Activated naive CD4-positive, alpha-beta T cell treated with anti-CD3 and anti-CD28 coated beads, Interleukin-2, amount 50 U/mL, for 72 hours (primary cell): ENCODE data around the gene FAM13B. TPM values are rescaled to one million over a fixed set of nuclear protein-coding genes. Genes with fewer than 3 reads are reported as not detected.
"Not testable (repeated sequence)": the region's sequence is repeated elsewhere in the genome, so short reads cannot be mapped to it uniquely, and the experiment has no call there.

Experiments used
- ATAC-seq, 2 donors: fragments of 150-1000 bp; cut with Tn5 transposase; 2 replicates each; pipeline ENCODE4 v1.10.0; 2021; ENCODE audit warnings: mild to moderate bottlenecking in 2 of 2, moderate library complexity in 2 of 2
- DNase-seq, 2 donors: peaks; one replicate each; pipeline ENCODE4 v3.0.0; 2021 to 2022; ENCODE audit warnings: low spot score in 2 of 2
- H3K27ac Mint-ChIP-seq, 2 donors: one replicate each; pipeline ENCODE4 v1.8.0; 2022; ENCODE audit warnings: mild to moderate bottlenecking in 2 of 2, mixed read lengths in 2 of 2
- H3K36me3 Mint-ChIP-seq, 2 donors: one replicate each; pipeline ENCODE4 v1.8.0; 2022; ENCODE audit warnings: mixed read lengths in 2 of 2
- H3K9me3 Mint-ChIP-seq, 2 donors: one replicate each; pipeline ENCODE4 v1.8.0; 2022; ENCODE audit warnings: mixed read lengths in 2 of 2
- total RNA-seq, 2 donors: library from RNA; stranded (reverse); gene quantifications; one replicate each; pipeline ENCODE4 v1.2.3, GENCODE V29; 2022

Gene FAM13B
- total RNA-seq, 2 donors from 2014 or later = 24.0 to 38.0 TPM

- peaks cover 19 to 63% of the 10 kb centered on the region in 2 donors for H3K36me3 Mint-ChIP-seq
- H3K27ac Mint-ChIP-seq, DNase-seq, ATAC-seq, H3K9me3 Mint-ChIP-seq: not testable (repeated sequence)
Measured at GRCh38 chr5:137944280-137944679, 88.6 kb downstream of the FAM13B start.

DNA sequence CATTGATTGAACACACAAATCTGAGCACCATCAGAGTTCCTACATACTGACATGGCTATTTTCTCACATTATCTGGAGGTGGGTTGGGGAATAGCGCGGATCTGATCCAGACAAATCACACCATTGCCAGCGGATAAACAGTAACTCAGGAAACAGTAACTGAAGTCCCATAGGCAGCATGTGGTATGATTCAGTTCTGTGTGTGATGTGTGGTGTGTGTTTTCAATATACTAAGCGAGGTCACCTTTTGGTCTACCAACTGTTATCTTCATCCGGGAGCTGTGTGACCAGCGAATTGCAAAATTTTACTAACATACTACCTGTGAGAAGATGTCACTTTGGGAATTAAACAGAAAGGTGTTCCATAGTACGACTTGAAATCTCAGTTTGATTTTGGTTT is 93.5 kb downstream of the FAM13B start:
- no peaks in the 10 kb centered on the region for H3K9me3 Mint-ChIP-seq
- DNase-seq = peak in 1 of 2 donors; percentile 4
- peak; percentile 29 to 54 for ATAC-seq
- H3K27ac Mint-ChIP-seq = peak overlapping the region; percentile 72 to 83
- H3K36me3 Mint-ChIP-seq = peaks cover 16 to 42% of the 10 kb centered on the region in 2 donors

DNA sequence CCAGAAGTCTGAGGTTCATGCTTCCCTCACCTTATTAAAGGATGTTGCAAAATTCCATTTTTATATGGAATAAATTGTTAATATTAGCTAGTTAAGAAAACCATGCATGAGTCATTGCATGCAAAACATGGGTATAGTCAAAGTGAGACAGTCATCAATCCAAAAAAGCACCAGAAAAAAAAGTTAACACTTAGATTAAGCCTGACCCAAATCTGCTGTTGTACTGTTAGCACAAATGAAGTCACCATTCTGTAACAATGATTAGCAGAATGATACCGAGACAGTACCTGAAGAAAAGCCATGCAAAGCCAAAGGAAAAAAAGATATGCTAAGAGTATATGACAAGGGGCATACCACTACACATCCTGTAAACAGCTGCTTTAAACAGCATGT is 94.1 kb downstream of the FAM13B start:
- Mint-ChIP-seq H3K36me3 (peaks cover 11 to 36% of the 10 kb centered on the region in 2 donors), H3K27ac (peak overlapping the region; percentile 72 to 83), H3K9me3 (no peaks in the 10 kb centered on the region)
- DNase-seq = peak in 1 of 2 donors; percentile 5
- ATAC-seq = peak; percentile 74 to 86

- DNase-seq (no peak), ATAC-seq (peak; percentile 40 to 73)
- Mint-ChIP-seq H3K36me3 (peaks cover 11 to 35% of the 10 kb centered on the region in 2 donors), H3K27ac (peak overlapping the region; percentile 7 to 83), H3K9me3 (no peaks in the 10 kb centered on the region)
Measured at GRCh38 chr5:137937994-137938750, 94.7 kb downstream of the FAM13B start.

DNA sequence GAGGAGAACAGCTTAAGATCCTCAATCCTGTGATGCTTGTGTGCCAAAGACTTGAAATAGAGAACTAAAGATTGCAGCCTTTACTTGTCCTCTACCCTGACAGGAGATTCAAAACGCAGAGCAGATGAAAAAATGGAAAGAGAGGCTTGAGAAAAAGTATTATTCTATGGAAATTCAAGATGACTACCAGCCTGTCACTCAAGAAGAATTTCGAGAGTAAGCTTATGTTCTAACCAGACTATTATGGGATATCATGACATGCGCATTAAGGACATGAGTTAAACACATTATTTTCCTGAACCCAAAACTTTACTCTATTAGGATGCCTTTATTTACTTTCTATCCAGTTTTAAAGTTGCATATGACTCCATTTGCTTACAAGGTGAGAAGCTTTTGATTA is 97.2 kb downstream of the FAM13B start:
- H3K36me3 Mint-ChIP-seq = peaks cover 11 to 24% of the 10 kb centered on the region in 2 donors
- H3K9me3 Mint-ChIP-seq = no peaks in the 10 kb centered on the region
- ATAC-seq (no peak), DNase-seq (no peak)
- peak overlapping the region in 1 of 2 donors; percentile 35 for H3K27ac Mint-ChIP-seq

DNA sequence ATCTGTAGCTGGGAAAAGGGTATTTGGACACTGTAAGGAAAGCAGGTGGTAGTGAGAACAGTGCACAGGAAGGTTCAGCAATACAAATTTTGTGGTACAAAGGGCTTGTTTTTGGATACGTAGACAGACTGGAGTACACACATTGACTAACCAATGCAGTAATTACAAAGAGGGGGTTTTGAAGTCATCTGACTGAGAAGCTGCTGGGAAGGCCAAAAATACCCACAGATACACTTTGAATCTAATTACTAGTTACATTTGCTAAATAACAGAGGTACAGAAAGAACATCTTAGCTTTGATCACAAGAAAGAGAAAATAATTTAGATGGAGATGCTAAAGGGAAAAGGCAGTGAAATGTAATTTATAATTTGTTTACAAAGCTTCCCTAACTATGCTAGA is 97.7 kb downstream of the FAM13B start:
- DNase-seq (no peak), ATAC-seq (no peak)
- no peaks in the 10 kb centered on the region for H3K9me3 Mint-ChIP-seq
- peaks cover 11 to 20% of the 10 kb centered on the region in 2 donors for H3K36me3 Mint-ChIP-seq
- H3K27ac Mint-ChIP-seq = peak overlapping the region in 1 of 2 donors; percentile 35

DNA sequence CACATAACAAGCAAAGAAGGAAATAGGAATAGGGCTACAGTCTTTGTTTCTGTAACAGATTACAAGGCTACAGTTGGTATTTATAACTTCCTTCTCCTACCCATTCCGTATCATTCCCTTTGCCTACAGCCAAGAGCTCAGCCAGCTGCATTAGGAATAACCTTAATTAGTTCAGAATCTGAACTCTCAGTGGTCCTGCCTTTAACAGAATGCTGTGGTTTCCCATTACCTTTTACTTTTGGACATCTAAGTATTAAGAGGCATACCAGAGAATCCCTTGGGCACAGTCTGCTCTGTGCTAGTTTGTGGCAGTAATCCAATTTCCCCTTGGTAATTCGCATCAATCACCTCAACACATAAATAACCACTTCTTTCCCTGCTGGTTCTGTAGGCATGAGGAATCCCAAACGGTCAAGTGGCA is 99.4 kb downstream of the FAM13B start:
- Mint-ChIP-seq H3K27ac (no peak overlapping the region), H3K36me3 (peaks cover 0 to 7% of the 10 kb centered on the region in 2 donors), H3K9me3 (no peaks in the 10 kb centered on the region)
- ATAC-seq = no peak
- no peak for DNase-seq

DNA sequence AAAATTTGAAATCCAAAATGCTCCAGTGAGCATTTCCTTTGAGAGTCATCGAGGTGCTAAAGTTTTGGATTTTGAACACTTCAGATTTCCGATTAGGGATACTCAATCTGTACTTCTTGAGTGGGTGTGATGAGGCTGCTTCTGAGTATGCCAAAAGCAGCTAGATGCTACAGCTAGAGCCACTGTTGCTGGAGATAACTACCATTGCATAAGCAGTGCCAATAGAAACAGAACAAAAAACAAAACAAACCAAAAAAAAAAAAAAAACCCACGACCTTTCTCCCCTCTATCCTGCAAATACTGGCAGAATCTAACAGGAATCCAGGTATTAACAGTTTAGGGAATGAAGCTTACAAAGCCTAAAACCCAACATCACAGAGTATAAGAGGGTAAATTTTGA is 100.1 kb downstream of the FAM13B start:
- ATAC-seq (no peak), DNase-seq (no peak)
- H3K9me3 Mint-ChIP-seq = no peaks in the 10 kb centered on the region
- no peak overlapping the region for H3K27ac Mint-ChIP-seq
- peaks cover 0 to 7% of the 10 kb centered on the region in 2 donors for H3K36me3 Mint-ChIP-seq

- ATAC-seq = no peak
- Mint-ChIP-seq H3K9me3 (no peaks in the 10 kb centered on the region), H3K27ac (no peak overlapping the region), H3K36me3 (no peaks in the 10 kb centered on the region)
- no peak for DNase-seq
Measured at GRCh38 chr5:137923856-137924255, 109.0 kb downstream of the FAM13B start.

DNA sequence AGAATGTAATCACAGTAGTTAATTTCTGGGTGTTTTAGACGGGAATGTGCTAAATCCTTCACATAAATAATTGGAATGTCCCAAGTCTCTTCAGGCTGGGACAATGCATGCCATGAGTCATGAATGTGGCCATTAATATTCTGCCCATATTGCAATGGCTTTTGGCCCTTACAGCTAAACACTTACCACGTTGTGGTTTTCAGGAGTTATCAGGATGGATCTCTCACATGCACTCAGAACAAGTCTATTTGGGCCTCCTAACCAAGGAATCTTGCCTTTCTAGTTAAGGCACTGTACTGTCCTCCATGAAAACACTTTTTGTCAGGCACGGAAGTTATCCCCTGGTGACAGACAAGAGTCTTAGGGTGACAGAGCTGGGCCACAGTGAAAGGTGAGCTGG is 110.9 kb downstream of the FAM13B start:
- ATAC-seq (no peak), DNase-seq (no peak)
- Mint-ChIP-seq H3K27ac (no peak overlapping the region), H3K9me3 (peaks cover 8 to 11% of the 10 kb centered on the region in 2 donors), H3K36me3 (peaks cover 8% of the 10 kb centered on the region in 2 donors)

DNA sequence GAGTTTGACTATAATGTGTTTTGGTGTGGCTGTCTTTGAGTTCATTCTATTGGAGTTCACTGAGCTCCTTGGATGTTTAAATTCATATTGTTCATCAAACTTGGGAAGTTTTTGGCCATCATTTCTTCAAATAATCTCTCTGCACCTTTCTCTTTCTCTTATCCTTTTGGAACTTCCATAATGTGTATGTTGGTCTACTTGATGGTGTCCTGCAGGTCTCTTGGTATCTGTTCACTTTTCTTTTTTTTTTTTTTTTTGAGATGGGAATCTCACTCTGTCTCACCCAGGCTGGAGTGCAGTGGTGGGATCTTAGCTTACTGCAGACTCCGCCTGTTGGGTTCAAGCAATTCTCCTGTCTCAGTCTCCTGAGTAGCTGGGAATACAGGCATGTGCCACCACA is 116.0 kb downstream of the FAM13B start:
- DNase-seq (no peak), ATAC-seq (no peak)
- peaks cover 14 to 15% of the 10 kb centered on the region in 2 donors for H3K9me3 Mint-ChIP-seq
- H3K36me3 Mint-ChIP-seq = peaks cover 9 to 12% of the 10 kb centered on the region in 2 donors
- H3K27ac Mint-ChIP-seq = peak overlapping the region in 1 of 2 donors; percentile 34

DNA sequence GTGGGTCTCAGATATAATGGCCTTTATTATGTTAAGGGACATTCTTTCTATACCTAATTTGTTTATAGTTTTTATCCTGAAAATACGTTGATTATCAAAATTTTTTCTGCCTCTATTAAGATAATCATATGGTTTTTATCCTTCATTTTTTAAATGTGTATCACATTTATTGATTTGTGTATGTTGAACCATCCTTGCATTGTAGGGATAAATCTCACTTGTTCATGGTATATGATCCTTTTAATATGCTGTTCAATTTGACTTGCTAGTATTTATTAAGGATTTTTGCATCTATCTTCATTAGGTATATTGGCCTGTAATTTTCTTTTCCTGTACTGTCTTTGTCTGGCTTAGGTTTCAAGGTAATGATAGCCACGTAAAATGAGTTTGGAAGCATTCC is 118.1 kb downstream of the FAM13B start:
- peaks cover 9 to 12% of the 10 kb centered on the region in 2 donors for H3K36me3 Mint-ChIP-seq
- H3K27ac Mint-ChIP-seq = no peak overlapping the region
- ATAC-seq (no peak), DNase-seq (no peak)
- peaks cover 14 to 15% of the 10 kb centered on the region in 2 donors for H3K9me3 Mint-ChIP-seq

DNA sequence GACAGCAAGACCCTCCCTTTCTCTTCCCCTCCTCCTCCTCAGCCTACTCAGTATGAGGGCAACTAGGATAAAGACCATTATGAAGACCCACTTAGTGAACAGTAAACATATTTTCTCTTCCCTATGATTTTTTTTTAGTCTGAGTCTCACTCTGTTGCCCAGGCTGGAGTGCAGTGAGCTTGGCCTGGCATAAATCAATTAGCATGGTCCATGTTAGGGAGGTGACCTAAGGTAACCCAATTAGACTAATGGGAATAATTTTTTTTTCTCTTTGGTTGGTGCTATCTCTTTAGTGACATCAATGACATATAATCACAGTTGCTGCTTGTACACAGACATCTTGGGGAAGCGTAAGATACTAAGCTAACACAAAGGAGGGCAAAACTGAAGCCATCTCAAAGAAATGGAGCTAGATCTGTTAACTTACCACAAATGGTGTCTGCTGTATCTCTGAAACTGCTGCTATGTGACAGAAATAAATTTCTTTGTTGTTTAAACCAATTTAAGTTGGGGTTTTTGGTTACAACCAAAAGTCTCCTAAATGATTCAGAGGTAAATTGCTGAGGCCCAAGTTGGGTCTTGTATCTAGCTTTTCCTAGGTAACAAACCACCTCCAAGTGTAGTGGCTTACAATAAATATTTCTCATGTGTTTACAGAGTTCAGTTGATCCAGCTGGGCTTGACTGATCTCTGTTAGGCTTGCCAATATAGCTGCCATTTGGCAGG is 130.3 kb downstream of the FAM13B start:
- no peaks in the 10 kb centered on the region for H3K9me3 Mint-ChIP-seq
- H3K36me3 Mint-ChIP-seq = no peaks in the 10 kb centered on the region
- H3K27ac Mint-ChIP-seq = no peak overlapping the region
- ATAC-seq = no peak
- DNase-seq = no peak

GRCh38 chr5:137901011-137901817 is 131.7 kb downstream of the FAM13B start:
- Mint-ChIP-seq H3K9me3 (no peaks in the 10 kb centered on the region), H3K36me3 (no peaks in the 10 kb centered on the region), H3K27ac (no peak overlapping the region)
- no peak for DNase-seq
- no peak for ATAC-seq

GRCh38 chr5:137899493-137899892 is 133.4 kb downstream of the FAM13B start:
- no peaks in the 10 kb centered on the region for H3K36me3 Mint-ChIP-seq
- H3K27ac Mint-ChIP-seq = no peak overlapping the region
- ATAC-seq = no peak
- DNase-seq = no peak
- no peaks in the 10 kb centered on the region for H3K9me3 Mint-ChIP-seq

- no peak for ATAC-seq
- Mint-ChIP-seq H3K9me3 (no peaks in the 10 kb centered on the region), H3K36me3 (no peaks in the 10 kb centered on the region), H3K27ac (no peak overlapping the region)
- no peak for DNase-seq
Measured at GRCh38 chr5:137896560-137896959, 136.3 kb downstream of the FAM13B start.

DNA sequence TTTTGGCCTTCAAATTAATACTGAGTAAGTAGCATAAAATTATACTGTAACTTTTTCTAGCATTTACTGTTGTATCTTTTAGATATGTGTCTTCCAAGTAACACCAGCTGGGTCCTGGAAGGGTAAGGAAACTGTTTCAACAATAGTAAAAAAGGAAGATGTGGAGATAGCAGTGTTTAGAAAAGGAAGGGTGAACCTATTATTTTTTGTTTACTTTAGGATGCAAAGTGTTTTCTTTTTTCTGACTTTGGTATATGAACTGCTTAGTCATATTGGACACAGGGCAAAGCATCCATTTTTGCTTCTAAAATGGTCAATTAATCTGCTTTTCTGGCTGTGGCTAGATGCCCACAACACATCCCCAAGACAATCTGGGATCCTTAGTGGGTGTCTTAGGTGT is 138.3 kb downstream of the FAM13B start:
- no peaks in the 10 kb centered on the region for H3K9me3 Mint-ChIP-seq
- no peak overlapping the region for H3K27ac Mint-ChIP-seq
- DNase-seq (no peak), ATAC-seq (no peak)
- peaks cover 2% of the 10 kb centered on the region in 2 donors for H3K36me3 Mint-ChIP-seq
